Mucosa of stomach (tissue), 1 donor: ENCODE measurements around the gene HIP1R.
"Not testable (repeated sequence)": the region's sequence is repeated elsewhere in the genome, so short reads cannot be mapped to it uniquely, and the experiment has no call there.

Experiments used
- H3K27me3 ChIP-seq: one replicate; pipeline ENCODE4 v1.7.0; 2013; ENCODE audit warnings: mild to moderate bottlenecking, low read length; ENCODE audit not compliant: control insufficient read depth, insufficient read depth
- H3K36me3 ChIP-seq: one replicate; pipeline ENCODE4 v1.7.0; 2013; ENCODE audit warnings: low read length; ENCODE audit not compliant: control insufficient read depth, insufficient read depth
- H3K4me1 ChIP-seq: one replicate; pipeline ENCODE4 v1.7.0; 2013; ENCODE audit warnings: mild to moderate bottlenecking, low read length; ENCODE audit not compliant: control insufficient read depth, insufficient read depth
- H3K4me3 ChIP-seq: one replicate; pipeline ENCODE4 v1.7.0; 2013; ENCODE audit warnings: low read length
- H3K9ac ChIP-seq: one replicate; pipeline ENCODE4 v1.7.0; 2013; ENCODE audit warnings: mild to moderate bottlenecking, low read length, moderate library complexity
- H3K9me3 ChIP-seq: one replicate; pipeline ENCODE4 v1.7.0; 2013; ENCODE audit warnings: mild to moderate bottlenecking, low read length, moderate library complexity; ENCODE audit not compliant: control insufficient read depth
- donor health status: Pancreatic carcinoma.

The HIP1R gene

GRCh38 chr12:122902854-122903692, 67.8 kb downstream of the HIP1R start:
- peaks cover 13% of the 10 kb centered on the region for H3K4me1 ChIP-seq
- no peak overlapping the region for H3K4me3 ChIP-seq
- H3K27me3 ChIP-seq, result no peaks in the 10 kb centered on the region
- no peak overlapping the region for H3K9ac ChIP-seq
- H3K9me3 ChIP-seq, result no peaks in the 10 kb centered on the region
- no peaks in the 10 kb centered on the region for H3K36me3 ChIP-seq

DNA sequence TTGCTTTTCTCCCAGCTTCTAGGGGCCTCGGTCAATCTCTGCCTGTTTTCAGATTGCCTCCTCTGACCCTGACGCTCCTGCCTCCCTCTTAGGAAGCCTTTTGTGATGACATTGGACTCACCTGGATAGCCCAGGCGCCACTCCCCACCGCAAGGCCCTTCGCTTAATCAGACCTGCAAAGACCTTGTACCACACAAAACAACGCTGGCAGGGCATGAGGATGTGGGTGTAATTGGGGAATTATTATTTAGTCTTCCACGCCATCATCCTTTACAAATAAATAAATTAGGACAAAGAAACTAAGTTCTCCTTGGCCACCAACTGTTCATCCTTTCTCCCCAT, 68.4 kb downstream of the HIP1R start:
- no peaks in the 10 kb centered on the region for H3K27me3 ChIP-seq
- H3K9ac ChIP-seq, result no peak overlapping the region
- H3K36me3 ChIP-seq, result no peaks in the 10 kb centered on the region
- H3K4me3 ChIP-seq, result no peak overlapping the region
- peaks cover 13% of the 10 kb centered on the region for H3K4me1 ChIP-seq
- no peaks in the 10 kb centered on the region for H3K9me3 ChIP-seq

GRCh38 chr12:122905258-122905657, 70.0 kb downstream of the HIP1R start:
- not testable (repeated sequence) for H3K4me3 ChIP-seq, H3K36me3 ChIP-seq, H3K9me3 ChIP-seq, H3K9ac ChIP-seq, H3K27me3 ChIP-seq
- peaks cover 13% of the 10 kb centered on the region for H3K4me1 ChIP-seq

- Histone ChIP-seq H3K9ac (no peak overlapping the region), H3K36me3 (no peaks in the 10 kb centered on the region), H3K27me3 (no peaks in the 10 kb centered on the region), H3K4me1 (peaks cover 8% of the 10 kb centered on the region), H3K4me3 (no peak overlapping the region), H3K9me3 (no peaks in the 10 kb centered on the region)
Observed at GRCh38 chr12:122908915-122909314, 73.7 kb downstream of the HIP1R start.

DNA sequence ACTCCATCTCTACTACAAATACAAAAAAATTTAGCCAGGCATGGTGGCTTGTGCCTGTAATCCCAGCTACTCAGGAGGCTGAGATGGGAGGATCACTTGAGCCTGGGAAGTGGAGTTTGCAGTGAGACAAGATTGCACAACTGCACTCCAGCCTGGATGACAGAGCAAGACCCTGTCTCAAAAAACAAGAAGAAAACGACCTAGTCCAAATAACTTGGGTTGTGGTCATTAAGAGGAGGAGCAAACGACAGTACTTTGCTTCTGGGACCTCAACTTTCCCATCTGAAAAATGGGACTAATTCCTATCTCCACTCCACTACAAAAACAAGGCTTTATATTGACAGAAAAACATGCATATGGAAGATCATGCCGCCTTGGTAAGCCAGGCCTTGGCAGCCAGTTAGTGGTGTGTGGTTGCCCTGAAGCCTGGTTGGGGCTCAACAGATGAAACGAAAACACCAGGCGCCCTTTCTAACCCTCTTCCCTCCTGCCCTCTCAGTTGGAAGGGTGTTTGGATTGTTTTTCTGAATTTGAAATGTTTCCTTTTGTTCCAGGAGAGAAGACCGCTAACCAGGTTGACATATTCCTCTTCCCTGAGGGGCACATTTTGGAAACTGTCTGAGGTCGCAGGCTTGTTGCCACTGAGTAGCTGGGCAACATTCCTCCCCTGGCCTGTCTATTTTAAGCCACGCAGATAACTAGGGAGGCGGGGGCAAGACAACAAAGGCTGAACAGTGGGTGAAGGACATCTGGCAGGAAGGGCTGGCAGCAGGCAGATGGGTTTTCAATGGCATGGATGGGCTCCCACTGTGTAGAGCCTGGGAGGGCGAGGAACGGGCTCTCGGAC, 74.4 kb downstream of the HIP1R start:
- H3K4me3 ChIP-seq, result no peak overlapping the region
- H3K9ac ChIP-seq, result no peak overlapping the region
- H3K36me3 ChIP-seq, result no peaks in the 10 kb centered on the region
- H3K9me3 ChIP-seq, result no peaks in the 10 kb centered on the region
- no peaks in the 10 kb centered on the region for H3K27me3 ChIP-seq
- peaks cover 8% of the 10 kb centered on the region for H3K4me1 ChIP-seq
